Effector CD4-positive, alpha-beta T cell (primary cell): ENCODE measurements around the gene TSHZ3.
A peak's percentile ranks its signal among the peaks of the same experiment; 100 is the strongest.

Source experiments
- DNase-seq: peaks from one replicate; pipeline ENCODE4 v3.0.0-alpha.2; 2020
- total RNA-seq: gene quantifications from one replicate; lab custom pipeline; 2026; lab: John Stamatoyannopoulos, UW

TSHZ3 gene
- total RNA-seq = 1.5 reads per million

DNA sequence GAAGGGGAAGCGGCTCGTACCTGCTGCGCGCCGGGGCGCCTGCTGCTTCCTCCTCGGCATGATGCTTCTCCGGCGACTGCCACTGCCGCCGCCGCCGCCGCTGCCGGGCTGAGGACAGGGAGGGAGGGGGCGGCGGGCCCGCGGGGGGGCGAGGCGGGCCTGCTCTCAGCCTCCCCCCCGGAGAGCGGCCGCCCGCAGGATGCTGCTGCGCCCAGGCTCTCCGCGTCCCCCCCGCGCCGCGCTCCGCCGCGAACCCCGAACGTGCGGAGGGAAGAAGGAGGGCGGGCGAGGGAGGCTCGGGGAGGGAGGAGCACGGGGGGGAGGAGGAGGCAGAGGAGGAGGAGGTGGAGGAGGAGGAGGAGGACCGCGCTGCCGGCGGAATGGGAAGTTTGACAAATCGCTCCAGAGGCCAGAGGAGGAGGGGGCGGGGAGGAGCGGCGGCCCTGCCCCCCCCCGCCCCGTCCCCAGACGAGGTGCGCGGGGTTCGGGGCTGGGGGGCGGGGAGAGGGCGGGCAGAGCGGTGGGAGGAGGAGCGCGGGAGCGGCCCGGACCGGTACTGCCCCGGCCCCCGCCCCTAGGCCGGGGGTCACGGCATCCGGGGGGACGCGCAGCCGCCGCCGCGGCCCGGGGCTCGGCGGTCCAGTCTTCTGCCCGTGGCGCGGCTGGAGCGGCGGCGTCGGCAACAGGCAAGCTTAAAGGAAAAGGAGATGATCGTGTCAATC is at the start of gene TSHZ3:
Gene TSHZ3 (minus strand): TSS at position 277 of the 722 bp plus-strand sequence. CDS start 217 bp downstream, at position 60.
- peak; percentile 23 for DNase-seq

- no peak for DNase-seq
Observed at GRCh38 chr19:31397308-31397707, 48.1 kb upstream of the TSHZ3 start.

DNA sequence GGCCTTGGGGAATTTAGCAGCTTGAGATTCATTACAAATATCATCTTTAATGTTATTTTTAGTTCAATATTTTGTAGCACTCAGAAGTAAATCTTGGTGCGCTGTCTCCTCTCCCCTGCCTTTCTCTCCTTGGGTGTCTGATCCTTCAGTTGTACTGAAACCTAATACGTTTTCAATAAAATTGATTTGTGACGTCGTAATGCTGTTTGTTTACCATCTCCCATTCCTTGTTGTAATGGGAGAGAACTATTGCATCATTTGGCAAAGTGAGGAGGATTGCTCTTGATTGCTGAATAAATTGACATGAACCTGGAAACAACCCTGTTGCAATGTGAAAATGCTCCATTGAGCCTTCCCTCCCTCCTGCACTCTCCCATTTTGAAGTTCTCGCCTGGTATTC is 43.2 kb upstream of the TSHZ3 start:
- DNase-seq = no peak

DNA sequence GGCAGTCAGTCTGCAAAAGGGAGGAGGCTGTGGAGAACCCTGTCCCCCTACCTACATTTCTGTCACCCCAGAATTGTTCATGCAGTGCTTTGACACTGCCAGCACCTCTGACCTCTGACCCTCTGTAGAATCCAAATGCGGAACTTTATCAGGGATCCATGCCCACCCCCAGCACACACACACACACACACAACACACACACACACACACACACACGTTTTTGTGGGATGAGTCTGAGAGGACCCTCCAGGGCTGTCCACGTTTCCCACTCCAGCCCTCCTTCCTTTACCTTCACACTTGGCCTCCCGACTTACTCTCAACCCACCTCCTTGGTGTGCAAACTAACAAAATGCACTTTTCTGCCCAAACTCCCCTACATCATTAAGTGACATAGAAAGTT is 42.3 kb upstream of the TSHZ3 start:
- no peak for DNase-seq

GRCh38 chr19:31390711-31391110 is 41.5 kb upstream of the TSHZ3 start:
- no peak for DNase-seq

GRCh38 chr19:31389874-31390273 is 40.6 kb upstream of the TSHZ3 start:
- DNase-seq = no peak

DNA sequence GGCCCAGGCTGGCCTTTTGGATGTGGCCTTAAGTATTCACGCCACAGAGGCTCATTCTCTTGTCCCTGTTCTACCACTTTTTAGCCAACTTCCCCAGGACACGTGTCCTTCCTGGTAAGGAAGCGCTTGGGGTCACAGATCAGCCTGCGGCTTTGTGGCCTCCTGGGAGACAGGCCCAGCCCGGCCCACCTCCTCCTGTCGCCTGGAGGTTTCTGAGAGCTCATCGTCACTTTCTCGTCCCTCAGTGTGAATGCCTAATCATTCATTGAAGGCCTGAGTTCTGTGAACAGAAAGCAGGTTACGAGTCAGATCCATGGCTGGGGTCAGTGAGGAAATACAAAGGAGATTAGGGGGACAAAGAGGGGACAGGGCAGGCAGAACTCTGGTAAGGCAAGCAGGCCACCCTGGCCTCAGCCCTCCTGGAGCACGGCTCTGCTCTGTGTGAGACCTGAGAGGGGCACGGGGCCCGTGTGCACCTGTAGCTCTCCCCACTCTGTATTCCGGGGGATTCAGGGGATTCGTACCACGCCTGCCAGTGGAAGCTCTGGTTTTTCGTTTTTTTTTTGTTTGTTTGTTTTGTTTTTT is 38.6 kb upstream of the TSHZ3 start:
- no peak for DNase-seq

GRCh38 chr19:31386806-31387205 is 37.6 kb upstream of the TSHZ3 start:
- no peak for DNase-seq

GRCh38 chr19:31385744-31386143 is 36.5 kb upstream of the TSHZ3 start:
- no peak for DNase-seq

GRCh38 chr19:31383553-31383952 is 34.3 kb upstream of the TSHZ3 start:
- no peak for DNase-seq

DNA sequence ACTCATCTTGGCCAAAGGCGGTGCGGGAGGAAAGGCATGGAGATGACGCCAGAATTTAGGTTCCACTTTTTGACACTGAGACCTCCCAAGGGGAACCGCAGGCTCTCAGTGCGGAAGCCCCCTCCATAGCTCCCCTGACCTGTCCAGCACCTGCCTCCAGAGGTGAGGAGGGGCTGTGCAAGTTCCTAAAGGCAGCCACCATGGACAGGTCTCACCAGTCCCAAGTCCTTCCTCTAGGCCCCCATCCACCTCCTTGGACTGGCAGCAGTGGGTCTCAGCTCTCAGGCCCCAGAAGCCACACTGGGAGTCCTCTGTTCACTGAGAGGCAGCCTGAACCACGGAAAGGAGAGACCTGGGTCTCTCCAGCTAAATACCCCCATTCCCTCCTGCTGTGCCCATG is 31.6 kb upstream of the TSHZ3 start:
- DNase-seq = no peak

DNA sequence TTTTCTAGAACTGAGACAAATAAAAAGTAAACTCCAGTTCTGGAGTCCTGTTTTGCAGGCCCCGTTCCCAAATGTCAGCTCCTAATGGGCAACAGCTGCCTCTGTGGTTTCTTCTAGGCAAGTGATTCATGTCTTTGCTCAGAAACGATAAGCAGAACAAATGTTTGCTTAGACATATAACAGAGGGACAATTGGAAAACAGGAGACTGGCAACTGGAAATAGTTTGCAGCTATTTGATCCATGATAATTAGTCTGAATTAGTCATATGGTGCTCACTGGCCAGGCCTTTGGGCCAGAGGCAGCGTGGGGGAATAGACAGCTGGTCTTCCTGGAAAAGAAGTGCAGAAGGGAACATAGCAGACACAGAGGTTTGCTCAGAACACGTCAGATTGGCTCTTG is 29.2 kb upstream of the TSHZ3 start:
- DNase-seq = no peak

- no peak for DNase-seq
Observed at GRCh38 chr19:31377736-31378135, 28.5 kb upstream of the TSHZ3 start.

GRCh38 chr19:31372246-31372781 is 23.1 kb upstream of the TSHZ3 start:
- DNase-seq = no peak

- no peak for DNase-seq
Observed at GRCh38 chr19:31370216-31370615, 21.0 kb upstream of the TSHZ3 start.

DNA sequence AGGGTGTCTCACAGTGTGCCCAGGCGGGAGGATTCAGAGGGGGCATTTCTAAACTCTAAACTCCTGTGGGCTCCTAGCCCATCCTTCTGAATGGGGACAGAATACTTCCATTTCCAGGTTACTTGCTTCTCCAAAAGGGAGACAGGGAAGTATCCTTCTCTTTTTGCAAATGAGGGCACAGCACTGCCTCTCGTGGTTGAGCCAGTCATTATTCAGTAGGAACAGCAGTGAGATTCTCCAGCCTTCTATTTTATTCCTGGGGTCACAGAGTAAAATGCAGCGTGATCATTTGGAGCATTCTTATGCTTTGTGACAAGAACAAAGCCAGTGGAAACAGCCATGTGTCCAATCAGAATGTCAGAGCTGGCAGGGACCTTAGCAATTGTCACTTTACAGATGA is 15.7 kb upstream of the TSHZ3 start:
- no peak for DNase-seq

DNA sequence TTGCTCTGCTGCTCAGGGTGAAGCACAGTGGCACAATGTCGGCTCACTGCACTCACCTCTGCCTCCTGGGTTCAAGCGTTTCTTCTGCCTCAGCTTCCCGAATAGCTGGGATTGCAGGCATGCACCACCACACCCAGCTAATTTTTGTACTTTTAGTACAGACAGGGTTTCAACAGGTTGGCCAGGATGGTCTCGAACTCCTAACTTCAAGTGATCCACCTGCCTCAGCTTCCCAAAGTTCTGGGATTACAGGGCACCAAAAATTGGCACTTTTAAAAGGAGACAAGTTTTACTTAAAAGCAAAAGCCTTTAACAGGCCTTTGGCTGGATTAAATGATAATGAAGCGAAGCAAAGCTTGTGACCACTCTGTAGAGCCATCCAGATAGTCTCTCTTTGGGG is 12.5 kb upstream of the TSHZ3 start:
- no peak for DNase-seq

- no peak for DNase-seq
Observed at GRCh38 chr19:31357315-31357673, 8.1 kb upstream of the TSHZ3 start.

- peak; percentile 29 for DNase-seq
Observed at GRCh38 chr19:31356587-31357314, 7.5 kb upstream of the TSHZ3 start.

GRCh38 chr19:31355665-31356289 is 6.5 kb upstream of the TSHZ3 start:
- DNase-seq = no peak

- DNase-seq = no peak
Observed at GRCh38 chr19:31354799-31355664, 5.8 kb upstream of the TSHZ3 start.

- no peak for DNase-seq
Observed at GRCh38 chr19:31354316-31354715, 5.1 kb upstream of the TSHZ3 start.
